ENCODE data around the gene UNC13A.

The UNC13A gene

DNA sequence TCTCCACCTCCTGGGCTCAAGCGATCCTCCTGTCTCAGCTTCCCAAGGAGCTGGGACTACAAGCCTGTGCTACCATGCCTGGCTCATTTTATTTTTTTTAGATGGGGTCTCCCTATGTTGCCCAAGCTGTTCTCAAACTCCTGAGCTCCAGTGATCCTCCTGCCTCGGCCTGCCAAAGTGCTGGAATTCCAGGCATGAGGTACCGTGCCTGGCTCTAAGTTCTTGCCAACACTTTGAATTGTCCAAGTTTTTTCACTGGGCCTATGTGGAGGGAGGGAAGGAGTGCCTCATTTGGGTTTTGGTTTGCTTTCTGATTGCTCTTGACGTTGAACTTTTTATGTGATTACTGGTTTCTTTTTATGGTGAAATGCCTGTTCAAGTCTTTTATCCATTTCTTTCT, 4.4 kb upstream of the UNC13A start:
- ChIA-PET CTCF (interaction anchor here (0.8 kb wide), 1 partner anchor 12 kb away, joined by 3 read pairs; no protein-coding TSS in a partner anchor), POLR2A (no interaction called here)
- no peak for TF ChIP-seq FOXM1 (IDR thresholded peaks at IDR 0.05; ENCODE audit: borderline replicate concordance)
- TF ChIP-seq ZNF384 (IDR thresholded peaks at IDR 0.05), result no peak
- no peak for TF ChIP-seq TARDBP (IDR thresholded peaks at IDR 0.05)
- no peak for TF ChIP-seq SP1 (IDR thresholded peaks at IDR 0.05)
- no peak for TF ChIP-seq BHLHE40 (IDR thresholded peaks at IDR 0.05; ENCODE audit: borderline replicate concordance)
- TF ChIP-seq NFRKB (IDR thresholded peaks at IDR 0.05), result no peak
- no peak for TF ChIP-seq FOXA1 (IDR thresholded peaks at IDR 0.05)
- TF ChIP-seq LEF1 (IDR thresholded peaks at IDR 0.05; ENCODE audit: borderline replicate concordance), result no peak
- no peak for TF ChIP-seq L3MBTL2 (conservative IDR thresholded peaks at IDR 0.05)
- TF ChIP-seq, protein P1, sequence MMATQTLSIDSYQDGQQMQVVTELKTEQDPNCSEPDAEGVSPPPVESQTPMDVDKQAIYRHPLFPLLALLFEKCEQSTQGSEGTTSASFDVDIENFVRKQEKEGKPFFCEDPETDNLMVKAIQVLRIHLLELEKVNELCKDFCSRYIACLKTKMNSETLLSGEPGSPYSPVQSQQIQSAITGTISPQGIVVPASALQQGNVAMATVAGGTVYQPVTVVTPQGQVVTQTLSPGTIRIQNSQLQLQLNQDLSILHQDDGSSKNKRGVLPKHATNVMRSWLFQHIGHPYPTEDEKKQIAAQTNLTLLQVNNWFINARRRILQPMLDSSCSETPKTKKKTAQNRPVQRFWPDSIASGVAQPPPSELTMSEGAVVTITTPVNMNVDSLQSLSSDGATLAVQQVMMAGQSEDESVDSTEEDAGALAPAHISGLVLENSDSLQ (IDR thresholded peaks at IDR 0.05), result no peak
- TF ChIP-seq ELF4 (IDR thresholded peaks at IDR 0.05), result no peak
- TF ChIP-seq SUZ12 (IDR thresholded peaks at IDR 0.05), result no peak
- no peak for TF ChIP-seq ARNT (IDR thresholded peaks at IDR 0.05)
- TF ChIP-seq CTBP1 (IDR thresholded peaks at IDR 0.05; ENCODE audit: borderline replicate concordance), result no peak
- no peak for TF ChIP-seq FOXK2 (IDR thresholded peaks at IDR 0.05)
- TF ChIP-seq HDGF (IDR thresholded peaks at IDR 0.05; ENCODE audit: borderline replicate concordance), result no peak

DNA sequence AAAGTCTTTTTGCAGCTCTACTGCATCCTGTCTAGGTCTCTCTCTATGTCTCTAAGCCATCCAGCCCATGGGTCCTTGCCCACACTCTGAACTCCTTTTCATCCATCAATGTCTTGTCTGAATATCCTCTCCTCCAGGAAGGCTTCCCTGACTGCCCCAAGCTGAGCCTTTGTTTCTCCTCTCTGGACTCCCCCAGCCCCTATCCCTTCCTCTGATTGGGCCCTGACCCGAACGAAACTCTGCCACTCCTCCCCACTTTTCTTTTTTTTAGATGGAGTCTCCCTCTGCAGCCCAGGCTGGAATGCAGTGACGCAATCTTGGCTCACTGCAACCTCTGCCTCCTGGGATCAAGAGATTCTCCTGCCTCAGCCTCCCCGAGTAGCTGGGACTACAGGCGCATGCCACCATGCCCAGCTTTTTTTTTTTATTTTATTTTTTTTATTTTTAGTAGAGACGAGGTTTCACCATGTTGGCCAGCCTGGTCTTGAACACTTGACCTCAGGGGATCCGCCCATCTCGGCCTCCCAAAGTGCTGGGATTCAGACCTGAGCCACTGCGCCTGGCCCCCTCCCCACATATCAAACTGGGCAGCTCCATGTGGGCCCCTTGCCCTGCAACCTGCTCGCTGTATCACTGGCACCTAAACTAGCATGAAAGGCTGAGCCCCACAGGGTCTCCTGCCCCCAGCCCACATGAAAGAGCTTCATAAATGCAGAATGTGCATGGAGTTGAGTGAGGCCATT, 870 bp upstream of the UNC13A start:
- ChIA-PET CTCF (interaction anchor here (0.5 to 0.9 kb wide), 2 partner anchors 76 to 1010 kb away, joined by 3 to 8 read pairs; no protein-coding TSS in a partner anchor), POLR2A (no interaction called here)
- no peak for DNase-seq (ENCODE audit: extremely low spot score)
- TF ChIP-seq ARNT (IDR thresholded peaks at IDR 0.05), result no peak
- TF ChIP-seq BHLHE40 (IDR thresholded peaks at IDR 0.05; ENCODE audit: borderline replicate concordance), result no peak
- TF ChIP-seq FOXK2 (IDR thresholded peaks at IDR 0.05), result no peak
- no peak for TF ChIP-seq ZNF384 (IDR thresholded peaks at IDR 0.05)
- TF ChIP-seq L3MBTL2 (conservative IDR thresholded peaks at IDR 0.05), result no peak
- TF ChIP-seq, protein P1 (IDR thresholded peaks at IDR 0.05), result no peak
- no peak for TF ChIP-seq FOXA1 (IDR thresholded peaks at IDR 0.05)
- no peak for TF ChIP-seq TARDBP (IDR thresholded peaks at IDR 0.05)
- no peak for TF ChIP-seq ELF4 (IDR thresholded peaks at IDR 0.05)
- TF ChIP-seq CTBP1 (IDR thresholded peaks at IDR 0.05; ENCODE audit: borderline replicate concordance), result no peak
- TF ChIP-seq FOXM1 (IDR thresholded peaks at IDR 0.05; ENCODE audit: borderline replicate concordance), result no peak
- no peak for TF ChIP-seq NFRKB (IDR thresholded peaks at IDR 0.05)
- TF ChIP-seq SP1 (IDR thresholded peaks at IDR 0.05), result no peak
- TF ChIP-seq HDGF (IDR thresholded peaks at IDR 0.05; ENCODE audit: borderline replicate concordance), result no peak
- TF ChIP-seq SUZ12 (IDR thresholded peaks at IDR 0.05), result no peak
- TF ChIP-seq LEF1 (IDR thresholded peaks at IDR 0.05; ENCODE audit: borderline replicate concordance), result no peak

More for the DNA sequence above, 4.4 kb upstream of the UNC13A start:
- DNase-seq (ENCODE audit: extremely low spot score), result no peak

DNA sequence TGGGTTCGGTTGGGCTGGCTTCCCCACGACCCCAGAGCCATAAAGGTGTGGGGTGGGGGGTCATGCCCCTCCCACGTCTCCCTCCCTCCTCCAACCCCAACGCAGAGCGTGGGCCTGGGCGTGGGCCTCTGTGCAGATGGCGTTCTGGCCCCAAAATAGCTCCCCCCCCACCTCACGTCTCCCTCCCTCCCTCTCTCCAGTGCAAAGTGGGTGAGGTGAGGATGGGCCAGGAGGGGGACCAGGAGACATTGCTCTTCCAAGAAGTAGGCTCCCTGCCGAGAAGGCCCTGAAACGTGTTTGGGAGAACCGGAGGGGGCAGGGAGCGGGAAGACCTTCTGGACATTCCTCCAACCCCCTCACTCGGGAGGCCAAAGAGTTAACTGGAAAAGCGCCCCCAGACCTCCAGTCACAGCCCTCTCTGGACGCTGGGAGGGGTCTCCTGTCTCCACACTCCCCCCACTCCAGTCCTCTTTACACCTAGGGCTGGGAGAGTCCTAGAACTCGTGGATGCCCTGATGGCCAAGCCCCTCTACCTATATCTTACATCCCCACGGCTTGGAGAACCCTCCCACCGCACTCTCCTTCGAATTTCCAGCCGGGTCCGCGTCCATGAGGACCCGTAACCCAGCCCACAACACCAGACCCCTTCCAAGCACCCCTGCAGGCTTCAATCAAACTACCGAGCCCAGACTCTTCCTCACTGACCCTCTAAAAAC, 855 bp downstream of the UNC13A start:
- TF ChIP-seq ELF4 (IDR thresholded peaks at IDR 0.05) (no peak), HDGF (IDR thresholded peaks at IDR 0.05; ENCODE audit: borderline replicate concordance) (no peak), FOXK2 (IDR thresholded peaks at IDR 0.05) (no peak), FOXM1 (IDR thresholded peaks at IDR 0.05; ENCODE audit: borderline replicate concordance) (no peak), LEF1 (IDR thresholded peaks at IDR 0.05; ENCODE audit: borderline replicate concordance) (no peak), FOXA1 (IDR thresholded peaks at IDR 0.05) (no peak), SUZ12 (IDR thresholded peaks at IDR 0.05) (no peak), NFRKB (IDR thresholded peaks at IDR 0.05) (no peak), L3MBTL2 (conservative IDR thresholded peaks at IDR 0.05) (no peak), ZNF384 (IDR thresholded peaks at IDR 0.05) (no peak), CTBP1 (IDR thresholded peaks at IDR 0.05; ENCODE audit: borderline replicate concordance) (no peak), TARDBP (IDR thresholded peaks at IDR 0.05) (no peak), BHLHE40 (IDR thresholded peaks at IDR 0.05; ENCODE audit: borderline replicate concordance) (no peak), SP1 (IDR thresholded peaks at IDR 0.05) (no peak), ARNT (IDR thresholded peaks at IDR 0.05) (no peak)
- TF ChIP-seq, protein P1 (IDR thresholded peaks at IDR 0.05), result no peak
- POLR2A ChIA-PET, result no interaction called here
- CTCF ChIA-PET, result no interaction called here
- no peak for DNase-seq (ENCODE audit: extremely low spot score)

DNA sequence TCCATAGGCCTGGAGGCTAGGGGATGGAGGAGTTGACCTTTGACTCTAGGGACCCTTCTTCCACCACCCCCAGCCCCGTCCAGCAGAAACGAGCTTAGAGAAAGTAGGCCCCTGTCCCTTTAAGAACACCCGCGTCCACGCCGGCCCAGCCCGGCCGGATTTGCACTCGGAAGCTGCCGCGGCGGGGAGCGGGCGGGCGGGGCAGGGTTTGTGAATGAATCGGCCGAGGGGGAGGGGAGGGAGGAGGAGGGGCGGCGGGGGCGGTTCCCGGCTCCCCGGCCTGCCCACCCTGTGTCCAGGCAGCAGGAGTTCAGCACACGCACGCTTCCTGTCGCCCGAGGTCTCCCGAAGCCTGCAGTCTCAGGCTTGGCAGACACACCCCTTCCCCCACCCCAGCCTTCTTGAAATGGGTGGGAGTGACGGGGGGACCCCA, 1.5 kb downstream of the UNC13A start:
- POLR2A ChIA-PET, result no interaction called here
- TF ChIP-seq SP1 (IDR thresholded peaks at IDR 0.05) (no peak), ZNF384 (IDR thresholded peaks at IDR 0.05) (no peak), SUZ12 (IDR thresholded peaks at IDR 0.05) (no peak), ARNT (IDR thresholded peaks at IDR 0.05) (no peak), L3MBTL2 (conservative IDR thresholded peaks at IDR 0.05) (no peak), ELF4 (IDR thresholded peaks at IDR 0.05) (no peak), TARDBP (IDR thresholded peaks at IDR 0.05) (no peak), LEF1 (IDR thresholded peaks at IDR 0.05; ENCODE audit: borderline replicate concordance) (no peak)
- peak; percentile 30 for DNase-seq (ENCODE audit: extremely low spot score)
- CTCF ChIA-PET, result no interaction called here

DNA sequence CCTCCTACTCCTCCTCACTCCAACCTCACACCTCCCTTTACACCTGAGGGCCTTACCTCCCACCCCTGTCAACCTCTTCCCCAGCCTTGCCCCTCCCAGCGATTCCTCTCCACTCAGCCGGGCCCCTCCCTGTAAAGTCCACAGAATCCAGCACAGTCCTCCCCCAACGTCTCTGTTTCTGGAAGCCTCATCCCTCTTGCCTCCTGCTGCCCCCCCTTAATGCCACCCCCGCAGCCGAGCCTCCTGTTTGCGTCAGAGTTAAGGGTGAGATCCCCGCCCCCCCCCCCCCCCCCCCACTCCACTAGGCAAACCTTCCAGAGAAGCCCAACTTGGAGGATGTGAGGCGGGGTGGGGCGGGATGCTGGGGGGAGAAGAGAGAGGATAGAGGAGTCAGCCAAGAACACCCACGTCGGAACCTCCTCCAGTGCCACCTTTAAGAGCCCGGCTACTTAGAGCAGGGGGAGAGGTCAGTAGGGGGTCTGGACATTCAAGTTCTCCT, 2.1 kb downstream of the UNC13A start:
- CTCF ChIA-PET, result no interaction called here
- POLR2A ChIA-PET, result no interaction called here

More for the DNA sequence above, 2.1 kb downstream of the UNC13A start:
- no peak for TF ChIP-seq FOXA1 (IDR thresholded peaks at IDR 0.05)
- TF ChIP-seq FOXK2 (IDR thresholded peaks at IDR 0.05), result no peak
- TF ChIP-seq FOXM1 (IDR thresholded peaks at IDR 0.05; ENCODE audit: borderline replicate concordance), result no peak
- TF ChIP-seq SUZ12 (IDR thresholded peaks at IDR 0.05), result no peak
- no peak for TF ChIP-seq HDGF (IDR thresholded peaks at IDR 0.05; ENCODE audit: borderline replicate concordance)
- no peak for TF ChIP-seq BHLHE40 (IDR thresholded peaks at IDR 0.05; ENCODE audit: borderline replicate concordance)
- no peak for TF ChIP-seq ARNT (IDR thresholded peaks at IDR 0.05)
- TF ChIP-seq TARDBP (IDR thresholded peaks at IDR 0.05), result no peak
- TF ChIP-seq CTBP1 (IDR thresholded peaks at IDR 0.05; ENCODE audit: borderline replicate concordance), result no peak
- no peak for TF ChIP-seq ZNF384 (IDR thresholded peaks at IDR 0.05)
- no peak for TF ChIP-seq LEF1 (IDR thresholded peaks at IDR 0.05; ENCODE audit: borderline replicate concordance)
- no peak for TF ChIP-seq SP1 (IDR thresholded peaks at IDR 0.05)
- TF ChIP-seq NFRKB (IDR thresholded peaks at IDR 0.05), result no peak
- no peak for TF ChIP-seq ELF4 (IDR thresholded peaks at IDR 0.05)
- DNase-seq (ENCODE audit: extremely low spot score), result no peak
